Measurements from ENCODE around the gene NRBP1. TPM values are rescaled to one million over a fixed set of nuclear protein-coding genes. Genes with fewer than 3 reads are reported as not detected.

NRBP1 gene
- total RNA-seq, 1 experiment from 2014 or later = 140 TPM

- TF ChIP-seq CTCF (conservative IDR thresholded peaks at IDR 0.05) = no peak
- Histone ChIP-seq H3K4me1 (ENCODE audit: insufficient read depth, low read length) (no peaks in the 10 kb centered on the region), H2BK15ac (ENCODE audit: low read depth, low read length) (no peak overlapping the region), H2BK120ac (ENCODE audit: low read depth, low read length, poor library complexity, severe bottlenecking) (no peak overlapping the region), H3K23ac (ENCODE audit: insufficient read length, low read depth, low read length) (no peak overlapping the region), H4K91ac (ENCODE audit: insufficient read length, low read depth, low read length) (no peak overlapping the region), H3K23me2 (ENCODE audit: insufficient read length, low read depth, low read length, poor library complexity, severe bottlenecking) (no peaks in the 10 kb centered on the region), H3K79me1 (ENCODE audit: insufficient read depth, low read depth, low read length, poor library complexity, severe bottlenecking) (peaks cover 8% of the 10 kb centered on the region), H3K27ac (ENCODE audit: insufficient read length, low read depth, low read length) (no peak overlapping the region), H4K5ac (ENCODE audit: insufficient read length, low read depth, low read length) (no peak overlapping the region), H3K18ac (ENCODE audit: insufficient read length, low read depth, low read length) (no peak overlapping the region), H4K8ac (replicated peaks; ENCODE audit: insufficient read length, low read depth, low read length) (no peak overlapping the region), H2BK5ac (ENCODE audit: insufficient read length, low read length) (no peak overlapping the region), H3K9ac (ENCODE audit: extremely low read depth, insufficient read length, low read length) (no peak overlapping the region), H3K4me2 (ENCODE audit: insufficient read depth, insufficient read length, low read length) (no peak overlapping the region), H3K14ac (ENCODE audit: insufficient read depth, low read length) (no peak overlapping the region), H3K27me3 (ENCODE audit: insufficient read depth, low read length) (no peaks in the 10 kb centered on the region), H3T11ph (ENCODE audit: low read length) (no peak overlapping the region), H4K20me1 (ENCODE audit: control insufficient read depth, insufficient read depth, insufficient read length) (no peaks in the 10 kb centered on the region), H3K4ac (ENCODE audit: low read depth, low read length) (no peak overlapping the region), H3K9me3 (ENCODE audit: control insufficient read depth, low read depth, low read length) (no peaks in the 10 kb centered on the region), H3K56ac (ENCODE audit: insufficient read length, low read depth, low read length) (no peak overlapping the region), H2AK5ac (ENCODE audit: insufficient read length, low read length) (no peak overlapping the region), H2BK20ac (ENCODE audit: low read depth, low read length, poor library complexity, severe bottlenecking) (no peak overlapping the region), H2AFZ (ENCODE audit: low read length) (no peak overlapping the region), H2BK12ac (ENCODE audit: insufficient read length, low read depth, low read length) (no peak overlapping the region), H3K79me2 (ENCODE audit: insufficient read depth, low read length) (peaks cover 56% of the 10 kb centered on the region; the same call in 1 of the 2 replicates)
- no peak overlapping the region for H3K4me3 Mint-ChIP-seq
- WGBS (ENCODE audit: extremely low coverage, insufficient read length, low lambda C conversion rate) = no CpG with 5 or more reads among the region's 5 CpGs
- H3K9me3 Mint-ChIP-seq = no peaks in the 10 kb centered on the region
- H3K27ac Mint-ChIP-seq = peak overlapping the region in 1 of 3 experiments; percentile 82; a peak in 2 of 7 replicates
- no peak for DNase-seq
- peaks cover 9 to 30% (median 21%) of the 10 kb centered on the region in 3 experiments; a peak in 6 of 7 replicates for H3K36me3 Mint-ChIP-seq (ENCODE audit: insufficient read depth in 1 of 3, low read depth in 3 of 3)
- no peaks in the 10 kb centered on the region for H3K4me1 Mint-ChIP-seq
- H3K27me3 Mint-ChIP-seq (ENCODE audit: low read depth) = no peaks in the 10 kb centered on the region
These were observed 29.5 kb upstream of the NRBP1 start for GRCh38 chr2:27398962-27399361.

Measured in H9 (cell line).